ENCODE data around the gene RB1. TPM values are rescaled to one million over a fixed set of nuclear protein-coding genes. Genes with fewer than 3 reads are reported as not detected.

The RB1 gene
- total RNA-seq, 1 donor from 2014 or later: 36.2 TPM

DNA sequence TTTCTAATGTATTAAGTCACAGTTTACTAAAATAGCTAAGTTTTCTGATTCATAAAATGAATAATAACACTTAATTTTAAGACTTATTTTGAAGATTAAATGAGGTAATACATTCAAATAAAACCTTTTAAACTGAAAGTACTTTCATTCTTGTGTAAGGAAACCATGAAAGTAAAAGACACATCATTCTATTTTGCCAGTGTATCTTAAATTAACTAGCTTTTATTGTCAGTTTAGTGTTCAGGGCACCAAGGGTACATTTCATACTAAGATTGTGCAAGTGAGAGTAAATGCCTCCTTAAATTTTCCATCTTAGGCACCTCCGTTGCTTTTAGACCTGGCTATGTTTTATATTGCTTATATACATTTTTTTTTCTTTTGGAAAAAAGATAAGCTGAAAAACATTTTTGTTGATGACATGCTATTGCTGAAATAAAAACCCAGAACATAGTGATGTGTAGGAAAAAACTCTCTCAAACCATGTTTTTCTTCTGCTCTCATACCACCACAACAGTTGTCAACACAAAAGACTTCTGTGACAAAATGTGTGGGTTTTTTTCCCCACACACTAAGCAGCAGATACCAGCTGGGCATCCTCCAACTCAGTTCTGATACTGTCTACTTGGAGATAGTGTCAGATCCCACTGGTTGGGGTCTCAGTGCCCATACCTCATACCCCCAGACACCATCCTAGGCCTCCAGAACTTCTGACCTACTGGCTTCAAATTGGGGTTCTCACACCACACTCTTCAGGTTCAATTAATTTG lies 140.1 kb downstream of the RB1 start:
- Mint-ChIP-seq H3K27me3 (ENCODE audit: unreplicated experiment) (no peaks in the 10 kb centered on the region), H3K4me1 (ENCODE audit: unreplicated experiment) (peaks cover 2% of the 10 kb centered on the region), H3K27ac (ENCODE audit: unreplicated experiment) (no peak overlapping the region), H3K4me3 (ENCODE audit: unreplicated experiment) (no peak overlapping the region), H3K9me3 (ENCODE audit: unreplicated experiment) (no peaks in the 10 kb centered on the region), H3K36me3 (ENCODE audit: low read depth, unreplicated experiment) (no peaks in the 10 kb centered on the region)
- TF ChIP-seq CTCF (IDR thresholded peaks at IDR 0.05; ENCODE audit: unreplicated experiment): no peak
- no peak for DNase-seq (ENCODE audit: low spot score)

DNA sequence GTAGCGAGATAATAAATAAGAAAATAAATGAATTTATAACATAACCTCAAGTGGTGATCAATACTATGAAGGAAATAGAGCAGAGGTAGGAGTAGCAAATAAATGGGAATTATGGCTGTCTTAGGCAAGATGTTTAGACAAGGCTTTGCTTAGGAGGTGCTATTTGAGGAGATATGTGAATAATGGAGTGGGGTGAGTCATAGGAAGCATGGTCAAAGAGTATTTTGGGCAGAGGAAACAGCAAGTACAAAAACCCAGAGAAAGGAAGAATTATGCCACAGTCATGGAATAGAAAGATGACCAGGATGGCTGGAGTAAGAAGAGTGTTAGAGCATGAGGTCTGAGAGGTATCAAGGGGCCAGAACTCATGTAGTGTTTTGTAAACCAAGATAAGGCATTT lies 142.9 kb downstream of the RB1 start:
- peaks cover 9% of the 10 kb centered on the region for H3K36me3 Mint-ChIP-seq (ENCODE audit: low read depth, unreplicated experiment)
- no peak for TF ChIP-seq CTCF (IDR thresholded peaks at IDR 0.05; ENCODE audit: unreplicated experiment)
- H3K27ac Mint-ChIP-seq (ENCODE audit: unreplicated experiment): no peak overlapping the region
- no peaks in the 10 kb centered on the region for H3K9me3 Mint-ChIP-seq (ENCODE audit: unreplicated experiment)
- H3K4me3 Mint-ChIP-seq (ENCODE audit: unreplicated experiment): no peak overlapping the region
- peaks cover 2% of the 10 kb centered on the region for H3K4me1 Mint-ChIP-seq (ENCODE audit: unreplicated experiment)
- H3K27me3 Mint-ChIP-seq (ENCODE audit: unreplicated experiment): no peaks in the 10 kb centered on the region
- no peak for DNase-seq (ENCODE audit: low spot score)

- H3K27ac Mint-ChIP-seq (ENCODE audit: unreplicated experiment): no peak overlapping the region
- no peak overlapping the region for H3K4me3 Mint-ChIP-seq (ENCODE audit: unreplicated experiment)
- H3K9me3 Mint-ChIP-seq (ENCODE audit: unreplicated experiment): no peaks in the 10 kb centered on the region
- H3K27me3 Mint-ChIP-seq (ENCODE audit: unreplicated experiment): no peaks in the 10 kb centered on the region
- H3K4me1 Mint-ChIP-seq (ENCODE audit: unreplicated experiment): peaks cover 2% of the 10 kb centered on the region
- peaks cover 14% of the 10 kb centered on the region for H3K36me3 Mint-ChIP-seq (ENCODE audit: low read depth, unreplicated experiment)
- no peak for DNase-seq (ENCODE audit: low spot score)
- no peak for TF ChIP-seq CTCF (IDR thresholded peaks at IDR 0.05; ENCODE audit: unreplicated experiment)
Measured at GRCh38 chr13:48448285-48448958, 144.9 kb downstream of the RB1 start.

GRCh38 chr13:48448959-48449614 lies 145.5 kb downstream of the RB1 start:
- Mint-ChIP-seq H3K27ac (ENCODE audit: unreplicated experiment) (no peak overlapping the region), H3K36me3 (ENCODE audit: low read depth, unreplicated experiment) (peaks cover 17% of the 10 kb centered on the region), H3K9me3 (ENCODE audit: unreplicated experiment) (no peaks in the 10 kb centered on the region), H3K4me1 (ENCODE audit: unreplicated experiment) (no peaks in the 10 kb centered on the region), H3K27me3 (ENCODE audit: unreplicated experiment) (no peaks in the 10 kb centered on the region), H3K4me3 (ENCODE audit: unreplicated experiment) (no peak overlapping the region)
- TF ChIP-seq CTCF (IDR thresholded peaks at IDR 0.05; ENCODE audit: unreplicated experiment): no peak
- DNase-seq (ENCODE audit: low spot score): no peak

All from endothelial cell (in vitro differentiated cells).